GM12874 (cell line): Measurements from ENCODE around the gene KLK1.
"Not testable (repeated sequence)": the region's sequence is repeated elsewhere in the genome, so short reads cannot be mapped to it uniquely, and the experiment has no call there.

Source experiments
- CTCF ChIP-seq: IDR thresholded peaks from 2 replicates; pipeline ENCODE4 v1.5.1; 2011; ENCODE audit warnings: low read depth, mild to moderate bottlenecking, control low read depth, low read length, moderate library complexity; ENCODE audit not compliant: insufficient read depth

Gene KLK1

GRCh38 chr19:50770164-50770563 lies 53.4 kb downstream of the KLK1 start, which contains the start of gene GPR32:
Gene GPR32 (plus strand): TSS chr19:50770464. CDS start chr19:50770601, 137 bp downstream.
- TF ChIP-seq CTCF = not testable (repeated sequence)
